Neural progenitor cell (in vitro differentiated cells): Measurements from ENCODE around the gene STX8.

Experiments used
- CTCF ChIP-seq: fragments of 200-600 bp; sonication (generic); IDR thresholded peaks from 2 replicates; pipeline ENCODE4 v1.5.1; 2017; ENCODE audit warnings: antibody characterized with exemption, mild to moderate bottlenecking
- EZH2 ChIP-seq: fragments of 200-600 bp; sonication (generic); IDR thresholded peaks from 2 replicates; pipeline ENCODE4 v1.6.1; 2017; ENCODE audit warnings: antibody characterized with exemption, mild to moderate bottlenecking, moderate library complexity

- TF ChIP-seq CTCF = no peak
- TF ChIP-seq EZH2 = no peak
Measured at GRCh38 chr17:9487406-9487805, 88.2 kb downstream of the STX8 start.
